IMR-90 (cell line): Measurements from ENCODE around the gene ZYG11A. TPM values are rescaled to one million over a fixed set of nuclear protein-coding genes. Genes with fewer than 3 reads are reported as not detected.
"Not testable (repeated sequence)": the region's sequence is repeated elsewhere in the genome, so short reads cannot be mapped to it uniquely, and the experiment has no call there.

Experiments used
- ATAC-seq: fragments of 200-7000 bp; cut with Tn5 transposase; 2 replicates; pipeline ENCODE4 v1.9.1; 2020; ENCODE audit warnings: low read depth, mild to moderate bottlenecking, moderate library complexity
- BruUV-seq: library from RNA; stranded (reverse); fragments of 400-500 nt; replicated peaks from 2 replicates; lab custom pipeline; 2021; lab: Mats Ljungman, UMichigan
- CTCF ChIA-PET: fragments of 300-600 bp; formaldehyde crosslinking; extraction: SDS; loops from one replicate; lab custom pipeline; 2021; ENCODE audit warnings: antibody characterized with exemption; lab: Yijun Ruan, JAX
- POLR2A ChIA-PET: fragments of 300-600 bp; sonication (Branson Sonifier 250); formaldehyde crosslinking; loops from one replicate; lab custom pipeline; 2022; ENCODE audit warnings: antibody characterized with exemption; ENCODE audit not compliant: unreplicated experiment; lab: Charles Lee
- DNase-seq: peaks from one replicate; pipeline ENCODE4 v3.0.0; 2013
- H2AFZ ChIP-seq: replicated peaks from 2 replicates; pipeline ENCODE3; 2013; ENCODE audit warnings: low read length, mild to moderate bottlenecking; ENCODE audit not compliant: poor library complexity
- H2AK5ac ChIP-seq: 2 replicates; pipeline ENCODE4 v1.6.1; 2013; ENCODE audit warnings: low read depth, low read length, inconsistent platforms
- H2AK9ac ChIP-seq: replicated peaks from 2 replicates; pipeline ENCODE3; 2013; ENCODE audit warnings: mild to moderate bottlenecking, low read depth, low read length, moderate library complexity; ENCODE audit not compliant: poor library complexity
- H2BK120ac ChIP-seq: 2 replicates; pipeline ENCODE4 v1.6.1; 2013; ENCODE audit warnings: low read depth, low read length, inconsistent platforms
- H2BK15ac ChIP-seq: 3 replicates; pipeline ENCODE4 v1.6.1; 2013; ENCODE audit warnings: low read depth, low read length, inconsistent platforms
- H2BK20ac ChIP-seq: 2 replicates; pipeline ENCODE4 v1.6.1; 2013; ENCODE audit warnings: low read depth, mild to moderate bottlenecking, inconsistent platforms, low read length, moderate library complexity
- H2BK5ac ChIP-seq: 2 replicates; pipeline ENCODE4 v1.6.1; 2013; ENCODE audit warnings: mild to moderate bottlenecking, low read depth, low read length, inconsistent platforms; ENCODE audit not compliant: poor library complexity, severe bottlenecking
- H3K14ac ChIP-seq: replicated peaks from 2 replicates; pipeline ENCODE4 v1.6.1; 2013; ENCODE audit warnings: low read depth, low read length, inconsistent platforms
- H3K18ac ChIP-seq: 2 replicates; pipeline ENCODE4 v1.6.1; 2013; ENCODE audit warnings: low read depth, low read length, control low read depth
- H3K23ac ChIP-seq: 2 replicates; pipeline ENCODE4 v1.6.1; 2013; ENCODE audit warnings: low read depth, low read length, inconsistent platforms
- H3K27ac ChIP-seq: 2 replicates; pipeline ENCODE4 v1.5.1; 2013; ENCODE audit warnings: mild to moderate bottlenecking, control low read depth, low read length; ENCODE audit not compliant: insufficient read depth
- H3K27me3 ChIP-seq: 2 replicates; pipeline ENCODE4 v1.6.1; 2013; ENCODE audit warnings: low read length; ENCODE audit not compliant: control insufficient read depth, insufficient read depth
- H3K36me3 ChIP-seq: 2 replicates; pipeline ENCODE4 v1.6.1; 2013; ENCODE audit warnings: low read length, mixed read lengths; ENCODE audit not compliant: control insufficient read depth, insufficient read depth
- H3K4ac ChIP-seq: 2 replicates; pipeline ENCODE4 v1.6.1; 2013; ENCODE audit warnings: low read depth, low read length, inconsistent platforms
- H3K4me1 ChIP-seq: 2 replicates; pipeline ENCODE4 v1.6.1; 2013; ENCODE audit warnings: low read length, mixed read lengths; ENCODE audit not compliant: control insufficient read depth, insufficient read depth
- H3K4me2 ChIP-seq: 2 replicates; pipeline ENCODE4 v1.6.1; 2013; ENCODE audit warnings: low read depth, mild to moderate bottlenecking, control low read depth, low read length, moderate library complexity
- H3K4me3 ChIP-seq: 2 replicates; pipeline ENCODE4 v1.5.1; 2013; ENCODE audit warnings: low read depth, mild to moderate bottlenecking, control low read depth, low read length, moderate library complexity; ENCODE audit not compliant: insufficient read depth
- H3K56ac ChIP-seq: 2 replicates; pipeline ENCODE4 v1.6.1; 2013; ENCODE audit warnings: low read length, inconsistent platforms; ENCODE audit not compliant: insufficient read depth; ENCODE audit errors: extremely low read depth
- H3K79me1 ChIP-seq, 2 experiments: 2 replicates each; pipeline ENCODE4 v1.6.1; 2013; ENCODE audit warnings: low read length in 2 of 2, inconsistent platforms in 1 of 2, low read depth in 1 of 2
- H3K9ac ChIP-seq: 2 replicates; pipeline ENCODE4 v1.6.1; 2013; ENCODE audit warnings: low read depth, low read length, control low read depth
- H3K9me1 ChIP-seq: 2 replicates; pipeline ENCODE4 v1.6.1; 2013; ENCODE audit warnings: low read length, inconsistent platforms; ENCODE audit not compliant: insufficient read depth
- H3K9me3 ChIP-seq: 2 replicates; pipeline ENCODE4 v1.6.1; 2013; ENCODE audit warnings: low read length; ENCODE audit not compliant: control insufficient read depth, insufficient read depth
- H4K20me1 ChIP-seq: 2 replicates; pipeline ENCODE4 v1.6.1; 2013; ENCODE audit warnings: low read length, inconsistent platforms; ENCODE audit not compliant: insufficient read depth
- H4K5ac ChIP-seq: 2 replicates; pipeline ENCODE4 v1.6.1; 2013; ENCODE audit warnings: mild to moderate bottlenecking, low read depth, low read length, control low read depth
- H4K8ac ChIP-seq, 2 experiments: 2 replicates each; pipeline ENCODE4 v1.6.1; 2013; ENCODE audit warnings: low read depth in 2 of 2, low read length in 2 of 2, control low read depth in 1 of 2, inconsistent platforms in 1 of 2
- H4K91ac ChIP-seq: 2 replicates; pipeline ENCODE4 v1.6.1; 2013; ENCODE audit warnings: low read depth, low read length, inconsistent platforms; ENCODE audit not compliant: insufficient read depth
- WGBS, 2 experiments: methylation state at CpG; one replicate each; pipeline versions ENCODE4 v1.1.5 to v1.1.7; 2013; ENCODE audit warnings: missing lambda C conversion rate in 2 of 2; ENCODE audit not compliant: insufficient read length in 1 of 2; ENCODE audit errors: extremely low coverage in 2 of 2; 5-methylcytosine and 5-hydroxymethylcytosine counted together
- dilution Hi-C: fragments of 300-500 bp; cut with HindIII; formaldehyde crosslinking; loops from one replicate; pipeline ENCODE4 v1.14.3; 2018; ENCODE audit warnings: low sequenced_read_pairs; ENCODE audit not compliant: unreplicated experiment
- in situ Hi-C: fragments of 300-500 bp; cut with MboI; formaldehyde crosslinking; loops from 3 replicates; pipeline ENCODE4 v1.14.3; 2019; ENCODE audit warnings: low sequenced_read_pairs, inconsistent platforms, mixed read lengths
- intact Hi-C: fragments of 100-400 bp; cut with micrococcal nuclease; formaldehyde crosslinking; loops from 2 replicates; pipeline ENCODE4 v1.10.0; 2022
- polyA plus RNA-seq, 3 experiments: library from polyadenylated mRNA; depleted of rRNA; stranded (reverse); fragments of >200 nt; gene quantifications; 2 replicates each; pipeline ENCODE4 v1.2.3, GENCODE V29; 2012; ENCODE audit warnings: low replicate concordance in 1 of 3
- total RNA-seq: library from RNA; depleted of rRNA; stranded (reverse); fragments of >200 nt; gene quantifications from 2 replicates; pipeline ENCODE4 v1.2.3, GENCODE V29; 2012

The ZYG11A gene
- total and polyA plus RNA-seq, 2 of the 4 experiments (the other 2 are of a cell fraction) = 0.63 to 2.0 TPM

- H3K9me3 ChIP-seq, H2BK15ac ChIP-seq, H3K27me3 ChIP-seq, H3K4me2 ChIP-seq, H3K9me1 ChIP-seq, H3K4me3 ChIP-seq, ATAC-seq, POLR2A ChIA-PET, DNase-seq, intact Hi-C loops, H2AK5ac ChIP-seq, H4K20me1 ChIP-seq, CTCF ChIA-PET, H3K56ac ChIP-seq, H3K27ac ChIP-seq, H3K18ac ChIP-seq, H4K91ac ChIP-seq, H3K79me1 ChIP-seq, H2BK20ac ChIP-seq, H2AFZ ChIP-seq, H3K4ac ChIP-seq, H3K36me3 ChIP-seq, in situ Hi-C loops, H2BK120ac ChIP-seq, H4K8ac ChIP-seq, H2AK9ac ChIP-seq, BruUV-seq, dilution Hi-C loops, H4K5ac ChIP-seq, H3K14ac ChIP-seq, H3K9ac ChIP-seq, H3K23ac ChIP-seq, H3K4me1 ChIP-seq, H2BK5ac ChIP-seq: not testable (repeated sequence)
- no CpG with 5 or more reads among the region's 6 CpGs for WGBS, 2 experiments
Measured at GRCh38 chr1:52845119-52845518, 2.6 kb downstream of the ZYG11A start.
